ENCODE data around the gene ATP9A. TPM values are rescaled to one million over a fixed set of nuclear protein-coding genes. Genes with fewer than 3 reads are reported as not detected.
A peak's percentile ranks its signal among the peaks of the same experiment; 100 is the strongest.

The ATP9A gene
- polyA plus RNA-seq, 1 of the 3 experiments (the other 2 are of a cell fraction), result 11.0 TPM

DNA sequence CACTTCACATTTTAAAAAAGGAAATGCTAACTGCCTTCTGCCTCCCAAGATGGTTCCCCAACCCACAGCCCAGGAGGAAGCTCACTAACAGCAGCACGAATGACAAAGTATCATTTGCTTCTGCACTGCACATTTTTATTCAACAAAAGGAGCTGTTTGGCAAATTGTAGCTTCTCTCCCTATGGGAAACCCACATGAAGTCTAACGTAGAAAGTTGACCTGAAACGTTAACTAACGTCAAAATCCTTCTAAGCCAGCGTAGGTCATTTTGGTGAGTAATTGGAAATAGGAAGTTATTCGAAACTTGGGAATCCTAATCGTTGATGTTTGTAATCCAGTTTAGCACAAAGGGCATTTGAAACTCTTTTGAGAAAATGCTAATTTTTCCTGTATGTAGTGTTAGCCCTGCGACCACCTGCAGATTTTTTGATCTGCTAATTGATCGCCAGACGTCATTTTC, 31.2 kb upstream of the ATP9A start:
- Histone ChIP-seq H3K27ac (ENCODE audit: low read depth in 2 of 2, low read length in 1 of 2) (no peak overlapping the region), H3K4me3 (ENCODE audit: low read depth in 2 of 2, low read length in 1 of 2) (no peak overlapping the region), H3K9me2 (no peaks in the 10 kb centered on the region), H4K20me1 (ENCODE audit: insufficient read depth) (no peaks in the 10 kb centered on the region), H3K27me3 (ENCODE audit: insufficient read depth) (no peaks in the 10 kb centered on the region), H3K36me3 (replicated peaks in 1 of 2; ENCODE audit: control insufficient read depth in 1 of 2, insufficient read depth in 2 of 2, low read length in 1 of 2) (no peaks in the 10 kb centered on the region), H3K79me2 (ENCODE audit: insufficient read depth) (no peaks in the 10 kb centered on the region), H3K9ac (no peak overlapping the region), H3K9me3 (no peaks in the 10 kb centered on the region), H3K4me1 (ENCODE audit: control insufficient read depth in 1 of 2, insufficient read depth in 2 of 2, low read depth in 1 of 2, low read length in 1 of 2) (peaks cover 9 to 14% of the 10 kb centered on the region in 2 experiments; a peak in 2 of 4 replicates), H3K4me2 (no peak overlapping the region), H3F3A (replicated peaks; ENCODE audit: insufficient read depth) (peaks cover 16% of the 10 kb centered on the region), H2AFZ (ENCODE audit: low read depth) (no peak overlapping the region)
- no peak for DNase-seq
- POLR2A ChIA-PET, result interaction anchor here (0.6 kb wide), 1 partner anchor 117 kb away, joined by 3 read pairs; no protein-coding TSS in a partner anchor
- WGBS (ENCODE audit: low lambda C conversion rate), result 92% methylated on average over 10 of the region's 10 CpGs
- no peak for TF ChIP-seq TEAD4 (IDR thresholded peaks at IDR 0.05; ENCODE audit: borderline replicate concordance, insufficient read depth)
- TF ChIP-seq MXI1 (IDR thresholded peaks at IDR 0.05; ENCODE audit: low read depth, low read length), result no peak
- TF ChIP-seq, protein P1, sequence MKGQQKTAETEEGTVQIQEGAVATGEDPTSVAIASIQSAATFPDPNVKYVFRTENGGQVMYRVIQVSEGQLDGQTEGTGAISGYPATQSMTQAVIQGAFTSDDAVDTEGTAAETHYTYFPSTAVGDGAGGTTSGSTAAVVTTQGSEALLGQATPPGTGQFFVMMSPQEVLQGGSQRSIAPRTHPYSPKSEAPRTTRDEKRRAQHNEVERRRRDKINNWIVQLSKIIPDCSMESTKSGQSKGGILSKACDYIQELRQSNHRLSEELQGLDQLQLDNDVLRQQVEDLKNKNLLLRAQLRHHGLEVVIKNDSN (IDR thresholded peaks at IDR 0.05; ENCODE audit: borderline replicate concordance, low read depth), result no peak
- TF ChIP-seq TAF1 (IDR thresholded peaks at IDR 0.05; ENCODE audit: borderline replicate concordance, low read depth, low read length), result no peak
- TF ChIP-seq RAD21 (IDR thresholded peaks at IDR 0.05; ENCODE audit: low read length), result no peak
- TF ChIP-seq, protein P2, sequence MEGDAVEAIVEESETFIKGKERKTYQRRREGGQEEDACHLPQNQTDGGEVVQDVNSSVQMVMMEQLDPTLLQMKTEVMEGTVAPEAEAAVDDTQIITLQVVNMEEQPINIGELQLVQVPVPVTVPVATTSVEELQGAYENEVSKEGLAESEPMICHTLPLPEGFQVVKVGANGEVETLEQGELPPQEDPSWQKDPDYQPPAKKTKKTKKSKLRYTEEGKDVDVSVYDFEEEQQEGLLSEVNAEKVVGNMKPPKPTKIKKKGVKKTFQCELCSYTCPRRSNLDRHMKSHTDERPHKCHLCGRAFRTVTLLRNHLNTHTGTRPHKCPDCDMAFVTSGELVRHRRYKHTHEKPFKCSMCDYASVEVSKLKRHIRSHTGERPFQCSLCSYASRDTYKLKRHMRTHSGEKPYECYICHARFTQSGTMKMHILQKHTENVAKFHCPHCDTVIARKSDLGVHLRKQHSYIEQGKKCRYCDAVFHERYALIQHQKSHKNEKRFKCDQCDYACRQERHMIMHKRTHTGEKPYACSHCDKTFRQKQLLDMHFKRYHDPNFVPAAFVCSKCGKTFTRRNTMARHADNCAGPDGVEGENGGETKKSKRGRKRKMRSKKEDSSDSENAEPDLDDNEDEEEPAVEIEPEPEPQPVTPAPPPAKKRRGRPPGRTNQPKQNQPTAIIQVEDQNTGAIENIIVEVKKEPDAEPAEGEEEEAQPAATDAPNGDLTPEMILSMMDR (IDR thresholded peaks at IDR 0.05), result no peak
- TF ChIP-seq SIN3A (IDR thresholded peaks at IDR 0.05; ENCODE audit: borderline replicate concordance, low read depth, low read length), result no peak
- no peak for TF ChIP-seq JUND (IDR thresholded peaks at IDR 0.05)
- TF ChIP-seq RCOR1 (IDR thresholded peaks at IDR 0.05; ENCODE audit: low read length), result no peak
- TF ChIP-seq ELF1 (IDR thresholded peaks at IDR 0.05), result no peak
- no peak for TF ChIP-seq NFIC (IDR thresholded peaks at IDR 0.05; ENCODE audit: borderline replicate concordance)
- TF ChIP-seq GABPA (IDR thresholded peaks at IDR 0.05; ENCODE audit: low read depth), result no peak
- TF ChIP-seq, protein P3, sequence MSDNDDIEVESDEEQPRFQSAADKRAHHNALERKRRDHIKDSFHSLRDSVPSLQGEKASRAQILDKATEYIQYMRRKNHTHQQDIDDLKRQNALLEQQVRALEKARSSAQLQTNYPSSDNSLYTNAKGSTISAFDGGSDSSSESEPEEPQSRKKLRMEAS (IDR thresholded peaks at IDR 0.05; ENCODE audit: low read depth), result no peak
- CTCF ChIA-PET, result interaction anchor here (0.6 to 5.8 kb wide), 51 partner anchors 9 to 284 kb away, joined by 3 to 59 read pairs (median 5); partner anchors contain the start of gene ATP9A

DNA sequence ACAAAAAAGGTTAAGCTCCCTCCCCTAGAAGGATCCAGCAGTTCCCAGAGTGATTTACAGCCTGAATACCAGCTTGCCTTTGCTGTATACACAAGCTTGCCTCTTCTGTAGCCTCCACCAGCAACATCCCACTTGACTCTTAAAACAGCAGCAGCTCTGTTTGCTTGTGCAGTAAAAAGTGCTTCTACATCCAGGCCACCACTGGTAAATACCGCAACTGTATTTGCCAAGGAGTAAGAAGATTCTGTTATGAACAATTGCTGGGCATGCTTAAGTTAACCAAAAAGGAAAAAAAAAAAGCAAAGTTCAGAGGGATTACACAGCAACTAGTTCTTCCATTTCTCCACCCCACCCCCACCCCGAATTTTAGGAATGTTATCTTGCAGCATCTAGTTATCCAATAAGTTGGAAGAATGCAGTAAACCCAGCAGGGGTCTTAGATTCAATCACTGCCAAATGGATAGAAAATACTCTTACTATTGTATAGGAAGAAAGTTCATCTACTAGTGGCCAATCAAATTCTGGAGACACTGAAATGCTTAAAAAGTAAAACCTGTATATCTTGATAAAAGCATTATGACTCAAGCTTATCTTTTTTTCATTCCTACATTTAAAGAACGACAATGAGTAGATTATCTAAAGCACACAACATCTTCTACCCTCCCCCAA, 29.3 kb upstream of the ATP9A start:
- no peaks in the 10 kb centered on the region for H3K9me2 ChIP-seq
- H3K4me3 ChIP-seq (ENCODE audit: low read depth in 2 of 2, low read length in 1 of 2), result no peak overlapping the region
- CTCF ChIA-PET, result interaction anchor here (0.6 to 5.8 kb wide), 6 partner anchors 10 to 286 kb away, joined by 3 to 31 read pairs (median 6); no protein-coding TSS in a partner anchor
- no peak for DNase-seq
- no peaks in the 10 kb centered on the region for H4K20me1 ChIP-seq (ENCODE audit: insufficient read depth)
- peak overlapping the region; percentile 34; the same call in 1 of the 2 replicates for H3K4me2 ChIP-seq
- POLR2A ChIA-PET, result no interaction called here
- WGBS (ENCODE audit: low lambda C conversion rate), result 32% methylated on average over 3 of the region's 3 CpGs
- H3K4me1 ChIP-seq (ENCODE audit: control insufficient read depth in 1 of 2, insufficient read depth in 2 of 2, low read depth in 1 of 2, low read length in 1 of 2), result peaks cover 9 to 14% of the 10 kb centered on the region in 2 experiments; a peak in 2 of 4 replicates
- H3K27ac ChIP-seq (ENCODE audit: low read depth in 2 of 2, low read length in 1 of 2), result no peak overlapping the region
- H3K27me3 ChIP-seq (ENCODE audit: insufficient read depth), result no peaks in the 10 kb centered on the region
- no peaks in the 10 kb centered on the region for H3K79me2 ChIP-seq (ENCODE audit: insufficient read depth)
- no peak overlapping the region for H2AFZ ChIP-seq (ENCODE audit: low read depth)
- H3F3A ChIP-seq (replicated peaks; ENCODE audit: insufficient read depth), result peaks cover under 1% of the 10 kb centered on the region
- no peaks in the 10 kb centered on the region for H3K9me3 ChIP-seq
- H3K9ac ChIP-seq, result no peak overlapping the region
- H3K36me3 ChIP-seq (replicated peaks in 1 of 2; ENCODE audit: control insufficient read depth in 1 of 2, insufficient read depth in 2 of 2, low read length in 1 of 2), result no peaks in the 10 kb centered on the region
- TF ChIP-seq NFIC (IDR thresholded peaks at IDR 0.05; ENCODE audit: borderline replicate concordance) (no peak), GABPA (IDR thresholded peaks at IDR 0.05; ENCODE audit: low read depth) (no peak), EZH2phosphoT487 (IDR thresholded peaks at IDR 0.05; ENCODE audit: borderline replicate concordance, low read depth) (no peak), RXRA (IDR thresholded peaks at IDR 0.05; ENCODE audit: borderline replicate concordance, low read depth) (no peak), TAF1 (IDR thresholded peaks at IDR 0.05; ENCODE audit: borderline replicate concordance, low read depth, low read length) (no peak), SIN3A (IDR thresholded peaks at IDR 0.05; ENCODE audit: borderline replicate concordance, low read depth, low read length) (no peak), CHD2 (IDR thresholded peaks at IDR 0.05; ENCODE audit: low read length, partially characterized antibody) (no peak), NRF1 (IDR thresholded peaks at IDR 0.05; ENCODE audit: low read depth, low read length) (no peak), YY1 (IDR thresholded peaks at IDR 0.05; ENCODE audit: low read depth) (no peak), TCF12 (IDR thresholded peaks at IDR 0.05) (no peak), POLR2AphosphoS5 (IDR thresholded peaks at IDR 0.05; ENCODE audit: low read depth, low read length) (no peak)
- TF ChIP-seq, protein P4, sequence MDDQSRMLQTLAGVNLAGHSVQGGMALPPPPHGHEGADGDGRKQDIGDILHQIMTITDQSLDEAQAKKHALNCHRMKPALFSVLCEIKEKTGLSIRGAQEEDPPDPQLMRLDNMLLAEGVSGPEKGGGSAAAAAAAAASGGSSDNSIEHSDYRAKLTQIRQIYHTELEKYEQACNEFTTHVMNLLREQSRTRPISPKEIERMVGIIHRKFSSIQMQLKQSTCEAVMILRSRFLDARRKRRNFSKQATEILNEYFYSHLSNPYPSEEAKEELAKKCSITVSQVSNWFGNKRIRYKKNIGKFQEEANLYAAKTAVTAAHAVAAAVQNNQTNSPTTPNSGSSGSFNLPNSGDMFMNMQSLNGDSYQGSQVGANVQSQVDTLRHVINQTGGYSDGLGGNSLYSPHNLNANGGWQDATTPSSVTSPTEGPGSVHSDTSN (IDR thresholded peaks at IDR 0.05), result no peak
- TF ChIP-seq, protein P2 (IDR thresholded peaks at IDR 0.05), result no peak
